HepG2 (cell line): ENCODE results near the gene PHKA2. TPM values are rescaled to one million over a fixed set of nuclear protein-coding genes. Genes with fewer than 3 reads are reported as not detected.

Source experiments
- ATAC-seq: fragments of 200-7000 bp; cut with Tn5 transposase; 3 replicates; pipeline ENCODE4 v1.9.1; 2020; ENCODE audit warnings: mild to moderate bottlenecking, moderate library complexity
- BruUV-seq: library from RNA; stranded (reverse); fragments of 400-500 nt; replicated peaks from 2 replicates; lab custom pipeline; 2021; lab: Mats Ljungman, UMichigan
- CTCF ChIA-PET: fragments of 300-600 bp; formaldehyde crosslinking; extraction: SDS; loops from one replicate; lab custom pipeline; 2021; ENCODE audit warnings: low total read pairs, inconsistent platforms, low intra/inter-chr PET ratio; lab: Yijun Ruan, JAX
- POLR2A ChIA-PET: fragments of 350-600 bp; sonication (Branson Sonifier 250); formaldehyde crosslinking; loops from one replicate; lab custom pipeline; 2020; ENCODE audit warnings: antibody characterized with exemption, inconsistent platforms; lab: Yijun Ruan, JAX
- DNase-seq: peaks from one replicate; pipeline ENCODE4 v3.0.0-alpha.2; 2015; ENCODE audit warnings: low spot score
- FAIRE-seq: peaks from 3 replicates; lab custom pipeline; 2011; peaks lifted over from hg19 to GRCh38; lab: Jason Lieb, UNC
- H2AFZ ChIP-seq: one replicate; pipeline ENCODE4 v1.6.1; 2011; ENCODE audit warnings: low read length, inconsistent platforms
- H3K27ac ChIP-seq: fragments of 300-600 bp; 3 replicates; pipeline ENCODE4 v1.8.0; 2011; ENCODE audit warnings: mixed run types, mild to moderate bottlenecking, mixed read lengths, low read length, inconsistent platforms; ENCODE audit not compliant: insufficient read depth; ENCODE audit errors: extremely low read length
- H3K27me3 ChIP-seq, 2 experiments: fragments of 200-600 bp in 1 of 2; 2 replicates in 1 of 2; 3 replicates in 1 of 2; pipeline versions ENCODE4 v1.6.0 to v1.8.0; 2011; ENCODE audit warnings: low read length in 2 of 2, mild to moderate bottlenecking in 2 of 2, moderate library complexity in 2 of 2, inconsistent platforms in 1 of 2; ENCODE audit not compliant: insufficient read depth in 2 of 2, control insufficient read depth in 1 of 2
- H3K36me3 ChIP-seq, 2 experiments: fragments of 200-600 bp in 1 of 2; replicated peaks in 1 of 2; 2 replicates in 1 of 2; 3 replicates in 1 of 2; pipeline versions ENCODE4 v1.5.1 to v1.8.0; 2011; ENCODE audit warnings: low read length in 2 of 2, inconsistent platforms in 1 of 2; ENCODE audit not compliant: insufficient read depth in 2 of 2, control insufficient read depth in 1 of 2
- H3K4me1 ChIP-seq: 2 replicates; pipeline ENCODE4 v1.5.1; 2012; ENCODE audit warnings: low read length, inconsistent platforms; ENCODE audit not compliant: insufficient read depth
- H3K4me2 ChIP-seq: 2 replicates; pipeline ENCODE4 v1.6.0; 2011; ENCODE audit warnings: low read depth, low read length, inconsistent platforms
- H3K4me3 ChIP-seq, 3 experiments: fragments of 200-600 bp in 1 of 3; sonication (generic), shearing (Covaris generic) in 1 of 3; replicated peaks in 1 of 3; 2 replicates each; pipeline ENCODE4 v1.5.1; 2011 to 2016; ENCODE audit warnings: low read length in 3 of 3, inconsistent platforms in 2 of 3, low read depth in 2 of 3, mild to moderate bottlenecking in 2 of 3, control low read depth in 1 of 3, mixed read lengths in 1 of 3; ENCODE audit not compliant: insufficient read depth in 1 of 3
- H3K79me2 ChIP-seq: one replicate; pipeline ENCODE4 v1.6.1; 2011; ENCODE audit warnings: low read length, inconsistent platforms; ENCODE audit not compliant: insufficient read depth
- H3K9ac ChIP-seq: 2 replicates; pipeline ENCODE4 v1.6.0; 2011; ENCODE audit warnings: mild to moderate bottlenecking, low read depth, low read length, inconsistent platforms; ENCODE audit not compliant: insufficient read depth
- H3K9me3 ChIP-seq: 2 replicates; pipeline ENCODE4 v1.5.1; 2012; ENCODE audit warnings: mild to moderate bottlenecking, low read length
- H4K20me1 ChIP-seq: 2 replicates; pipeline ENCODE4 v1.6.0; 2011; ENCODE audit warnings: inconsistent platforms, mild to moderate bottlenecking, low read length, moderate library complexity; ENCODE audit not compliant: insufficient read depth
- HMG20A ChIP-seq: IDR thresholded peaks from 2 replicates; pipeline ENCODE4 v1.6.1; 2016; ENCODE audit warnings: borderline replicate concordance
- WGBS: methylation state at CpG from one replicate; pipeline ENCODE4 v1.1.6; 2017; ENCODE audit warnings: low lambda C conversion rate; 5-methylcytosine and 5-hydroxymethylcytosine counted together
- in situ Hi-C: cut with HindIII; loops from 2 replicates; pipeline ENCODE4 v1.10.0; 2017; ENCODE audit warnings: low pct_unique_long_range_greater_than_20kb; ENCODE audit not compliant: extremely low pct_ligation_motif_present
- intact Hi-C: fragments of 100-400 bp; cut with micrococcal nuclease; formaldehyde crosslinking; loops from one replicate; pipeline ENCODE4 v1.10.0; 2022; ENCODE audit not compliant: unreplicated experiment
- polyA plus RNA-seq, 8 experiments: library from polyadenylated mRNA; depleted of rRNA in 3 of 8; stranded (reverse) in 7 of 8; unstranded in 1 of 8; fragments of >200 nt; fragmentation: Illumina TruSeq in 4 of 8; extraction: Trizol in 4 of 8; gene quantifications; 2 replicates each; pipeline versions ENCODE4 v1.2.1 to v1.2.3, GENCODE V29; 2011 to 2016; ENCODE audit warnings: low read depth in 4 of 8, missing spikeins in 1 of 8, mixed read lengths in 1 of 8; ENCODE audit not compliant: insufficient read depth in 1 of 8
- total RNA-seq, 5 experiments: library from RNA; depleted of rRNA; stranded (reverse); fragments of >200 nt; fragmentation: Illumina TruSeq; extraction: Trizol; gene quantifications; 2 replicates each; pipeline ENCODE4 v1.2.3, GENCODE V29; 2016; ENCODE audit warnings: low read depth in 1 of 5
- TF ChIP-seq, protein P1 (sequence below), 2 experiments: IDR thresholded peaks; 2 replicates each; pipeline ENCODE4 v1.6.1; 2011 to 2012; ENCODE audit warnings: low read length in 2 of 2, borderline replicate concordance in 1 of 2, low read depth in 1 of 2, mild to moderate bottlenecking in 1 of 2, moderate library complexity in 1 of 2

PHKA2 gene
- total and polyA plus RNA-seq, 2 of the 13 experiments (the other 11 are each of a cell fraction or from before 2014, with no cell fraction given), result 20.5 to 273 TPM

DNA sequence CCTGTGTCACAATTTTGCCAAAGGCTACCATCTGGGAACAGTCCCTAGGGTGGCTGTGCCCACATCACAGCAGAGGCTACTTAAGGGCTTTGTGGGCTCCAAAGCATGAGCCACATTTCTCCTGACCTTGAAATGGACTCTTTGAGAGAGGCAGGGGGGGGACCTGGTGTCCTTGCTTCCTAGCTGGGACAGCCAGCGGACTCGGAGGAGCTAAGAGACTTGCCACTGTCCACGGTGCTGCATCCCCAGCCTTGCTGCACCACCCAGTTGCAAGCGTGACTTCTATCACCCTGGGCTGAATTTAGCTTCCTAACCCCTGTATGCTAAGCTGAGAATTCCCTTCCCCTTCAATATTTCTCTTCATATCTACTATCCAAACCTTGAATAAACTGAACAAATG, 99.0 kb downstream of the PHKA2 start:
- no TSS peak for BruUV-seq
- no peak for FAIRE-seq
- 0 out of 2 replicates have a peak overlapping the region, but pooled peaks have one; percentile 3 for H3K4me2 ChIP-seq
- H3K4me3 ChIP-seq, result no peak overlapping the region
- in situ Hi-C loops (loop anchor here (10.0 to 25.0 kb wide), 2 partner anchors 273 to 490 kb away; no protein-coding TSS in a partner anchor), intact Hi-C loops (loop anchor here (5.0 kb wide), 2 partner anchors 208 to 493 kb away; no protein-coding TSS in a partner anchor)
- H3K27me3 ChIP-seq, result no peaks in the 10 kb centered on the region
- H3K27ac ChIP-seq, result no peak overlapping the region
- H3K36me3 ChIP-seq, result no peaks in the 10 kb centered on the region
- no peak for ATAC-seq
- H3K79me2 ChIP-seq, result no peaks in the 10 kb centered on the region
- no peak overlapping the region for H2AFZ ChIP-seq
- H4K20me1 ChIP-seq, result no peaks in the 10 kb centered on the region
- ChIA-PET CTCF (no interaction called here), POLR2A (no interaction called here)
- DNase-seq, result no peak
- no peak overlapping the region for H3K9ac ChIP-seq
- H3K9me3 ChIP-seq, result no peaks in the 10 kb centered on the region
- peaks cover 39% of the 10 kb centered on the region for H3K4me1 ChIP-seq
- no CpG with 5 or more reads among the region's 4 CpGs for WGBS
- TF ChIP-seq, protein P1, sequence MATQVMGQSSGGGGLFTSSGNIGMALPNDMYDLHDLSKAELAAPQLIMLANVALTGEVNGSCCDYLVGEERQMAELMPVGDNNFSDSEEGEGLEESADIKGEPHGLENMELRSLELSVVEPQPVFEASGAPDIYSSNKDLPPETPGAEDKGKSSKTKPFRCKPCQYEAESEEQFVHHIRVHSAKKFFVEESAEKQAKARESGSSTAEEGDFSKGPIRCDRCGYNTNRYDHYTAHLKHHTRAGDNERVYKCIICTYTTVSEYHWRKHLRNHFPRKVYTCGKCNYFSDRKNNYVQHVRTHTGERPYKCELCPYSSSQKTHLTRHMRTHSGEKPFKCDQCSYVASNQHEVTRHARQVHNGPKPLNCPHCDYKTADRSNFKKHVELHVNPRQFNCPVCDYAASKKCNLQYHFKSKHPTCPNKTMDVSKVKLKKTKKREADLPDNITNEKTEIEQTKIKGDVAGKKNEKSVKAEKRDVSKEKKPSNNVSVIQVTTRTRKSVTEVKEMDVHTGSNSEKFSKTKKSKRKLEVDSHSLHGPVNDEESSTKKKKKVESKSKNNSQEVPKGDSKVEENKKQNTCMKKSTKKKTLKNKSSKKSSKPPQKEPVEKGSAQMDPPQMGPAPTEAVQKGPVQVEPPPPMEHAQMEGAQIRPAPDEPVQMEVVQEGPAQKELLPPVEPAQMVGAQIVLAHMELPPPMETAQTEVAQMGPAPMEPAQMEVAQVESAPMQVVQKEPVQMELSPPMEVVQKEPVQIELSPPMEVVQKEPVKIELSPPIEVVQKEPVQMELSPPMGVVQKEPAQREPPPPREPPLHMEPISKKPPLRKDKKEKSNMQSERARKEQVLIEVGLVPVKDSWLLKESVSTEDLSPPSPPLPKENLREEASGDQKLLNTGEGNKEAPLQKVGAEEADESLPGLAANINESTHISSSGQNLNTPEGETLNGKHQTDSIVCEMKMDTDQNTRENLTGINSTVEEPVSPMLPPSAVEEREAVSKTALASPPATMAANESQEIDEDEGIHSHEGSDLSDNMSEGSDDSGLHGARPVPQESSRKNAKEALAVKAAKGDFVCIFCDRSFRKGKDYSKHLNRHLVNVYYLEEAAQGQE (IDR thresholded peaks at IDR 0.05; ENCODE audit: borderline replicate concordance in 1 of 2, low read depth in 1 of 2, low read length in 2 of 2), result peak; percentile 45 to 86
- TF ChIP-seq HMG20A (CRISPR knock-in tag), result no peak
